HL-60/S4 treated with retinoic acid at 250 ng/mL for 4 days and 3 days (cell line): ENCODE measurements around the gene TAS1R3.

Source experiments
- in situ Hi-C: fragments of 300-500 bp; cut with MboI; formaldehyde crosslinking; loops from 2 replicates; pipeline ENCODE4 v1.7.0; 2022; ENCODE audit warnings: low sequenced_read_pairs

Gene TAS1R3

GRCh38 chr1:1335792-1336248, 4.7 kb downstream of the TAS1R3 start:
- in situ Hi-C loops: no loop called here

- in situ Hi-C loops: no loop called here
Measured at GRCh38 chr1:1336446-1336845, 5.4 kb downstream of the TAS1R3 start.

- in situ Hi-C loops: no loop called here
Measured at GRCh38 chr1:1336931-1337792, 6.1 kb downstream of the TAS1R3 start.

- in situ Hi-C loops: no loop called here
Measured at GRCh38 chr1:1337793-1338147, 6.7 kb downstream of the TAS1R3 start.

GRCh38 chr1:1338278-1338677, 7.2 kb downstream of the TAS1R3 start:
- in situ Hi-C loops: no loop called here

GRCh38 chr1:1340185-1340584, 9.1 kb downstream of the TAS1R3 start:
- in situ Hi-C loops: no loop called here

- in situ Hi-C loops: no loop called here
Measured at GRCh38 chr1:1340791-1341548, 9.9 kb downstream of the TAS1R3 start.

GRCh38 chr1:1341549-1342021, 10.5 kb downstream of the TAS1R3 start:
- in situ Hi-C loops: no loop called here

GRCh38 chr1:1342061-1342562, 11.0 kb downstream of the TAS1R3 start:
- in situ Hi-C loops: no loop called here

GRCh38 chr1:1342584-1343115, 11.6 kb downstream of the TAS1R3 start:
- in situ Hi-C loops: no loop called here

GRCh38 chr1:1343811-1344421, 12.8 kb downstream of the TAS1R3 start:
- in situ Hi-C loops: no loop called here

GRCh38 chr1:1344655-1345361, 13.7 kb downstream of the TAS1R3 start:
- in situ Hi-C loops: no loop called here

GRCh38 chr1:1345384-1345783, 14.3 kb downstream of the TAS1R3 start:
- in situ Hi-C loops: no loop called here

- in situ Hi-C loops: no loop called here
Measured at GRCh38 chr1:1345860-1346500, 14.9 kb downstream of the TAS1R3 start.

GRCh38 chr1:1346501-1346890, 15.4 kb downstream of the TAS1R3 start:
- in situ Hi-C loops: no loop called here

GRCh38 chr1:1347026-1347595, 16.0 kb downstream of the TAS1R3 start:
- in situ Hi-C loops: no loop called here

GRCh38 chr1:1347663-1348419, 16.8 kb downstream of the TAS1R3 start:
- in situ Hi-C loops: no loop called here

- in situ Hi-C loops: no loop called here
Measured at GRCh38 chr1:1348420-1349255, 17.6 kb downstream of the TAS1R3 start.
